Type B pancreatic cell (in vitro differentiated cells): ENCODE data around the gene MFF. TPM values are rescaled to one million over a fixed set of nuclear protein-coding genes. Genes with fewer than 3 reads are reported as not detected.

ENCODE experiments used
- DNase-seq: peaks from one replicate; pipeline ENCODE4 v3.0.0; 2021; ENCODE audit warnings: mixed read lengths; ENCODE audit not compliant: unreplicated experiment; ENCODE audit errors: extremely low spot score
- H3K27ac Mint-ChIP-seq: 2 replicates; pipeline ENCODE4 v1.8.0; 2021; ENCODE audit warnings: mild to moderate bottlenecking, mixed read lengths
- H3K27me3 Mint-ChIP-seq: 2 replicates; pipeline ENCODE4 v1.8.0; 2021; ENCODE audit warnings: mixed read lengths
- H3K36me3 Mint-ChIP-seq: 2 replicates; pipeline ENCODE4 v1.8.0; 2021; ENCODE audit warnings: mixed read lengths
- H3K4me1 Mint-ChIP-seq: one replicate; pipeline ENCODE4 v1.8.0; 2021; ENCODE audit warnings: mixed read lengths; ENCODE audit not compliant: unreplicated experiment
- H3K4me3 Mint-ChIP-seq: 2 replicates; pipeline ENCODE4 v1.8.0; 2021; ENCODE audit warnings: mild to moderate bottlenecking, mixed read lengths
- H3K9me3 Mint-ChIP-seq: 2 replicates; pipeline ENCODE4 v1.8.0; 2021; ENCODE audit warnings: mixed read lengths
- CTCF ChIP-seq: fragments of 200-600 bp; sonication (generic); conservative IDR thresholded peaks from 2 replicates; pipeline ENCODE4 v1.5.0; 2021; ENCODE audit warnings: antibody characterized with exemption, mild to moderate bottlenecking
- total RNA-seq: library from RNA; stranded (reverse); gene quantifications from 2 replicates; pipeline ENCODE4 v1.2.1, GENCODE V29; 2021; ENCODE audit warnings: low replicate concordance

MFF gene
- total RNA-seq, 1 donor from 2014 or later, result 71.3 TPM

GRCh38 chr2:227370791-227371312, 45.8 kb downstream of the MFF start:
- no peak overlapping the region for H3K4me3 Mint-ChIP-seq
- H3K27ac Mint-ChIP-seq, result no peak overlapping the region
- no peak for TF ChIP-seq CTCF
- H3K36me3 Mint-ChIP-seq, result no peaks in the 10 kb centered on the region
- peaks cover 6% of the 10 kb centered on the region for H3K9me3 Mint-ChIP-seq
- DNase-seq, result no peak
- H3K27me3 Mint-ChIP-seq, result no peaks in the 10 kb centered on the region
- no peaks in the 10 kb centered on the region for H3K4me1 Mint-ChIP-seq

GRCh38 chr2:227373389-227373788, 48.3 kb downstream of the MFF start:
- no peak for DNase-seq
- H3K4me1 Mint-ChIP-seq, result no peaks in the 10 kb centered on the region
- TF ChIP-seq CTCF, result no peak
- no peak overlapping the region for H3K4me3 Mint-ChIP-seq
- H3K36me3 Mint-ChIP-seq, result no peaks in the 10 kb centered on the region
- H3K27me3 Mint-ChIP-seq, result no peaks in the 10 kb centered on the region
- no peak overlapping the region for H3K27ac Mint-ChIP-seq
- H3K9me3 Mint-ChIP-seq, result no peaks in the 10 kb centered on the region

- H3K27me3 Mint-ChIP-seq, result no peaks in the 10 kb centered on the region
- H3K27ac Mint-ChIP-seq, result no peak overlapping the region
- no peaks in the 10 kb centered on the region for H3K9me3 Mint-ChIP-seq
- no peaks in the 10 kb centered on the region for H3K36me3 Mint-ChIP-seq
- no peak overlapping the region for H3K4me3 Mint-ChIP-seq
- H3K4me1 Mint-ChIP-seq, result no peaks in the 10 kb centered on the region
- no peak for DNase-seq
- TF ChIP-seq CTCF, result no peak
These were observed 49.1 kb downstream of the MFF start for GRCh38 chr2:227374158-227374557.

GRCh38 chr2:227376656-227377396, 51.8 kb downstream of the MFF start:
- no peaks in the 10 kb centered on the region for H3K36me3 Mint-ChIP-seq
- H3K27ac Mint-ChIP-seq, result no peak overlapping the region
- TF ChIP-seq CTCF, result no peak
- H3K27me3 Mint-ChIP-seq, result peaks cover 4% of the 10 kb centered on the region
- no peak for DNase-seq
- H3K4me3 Mint-ChIP-seq, result no peak overlapping the region
- no peaks in the 10 kb centered on the region for H3K9me3 Mint-ChIP-seq
- H3K4me1 Mint-ChIP-seq, result no peaks in the 10 kb centered on the region

- peaks cover 5% of the 10 kb centered on the region for H3K27me3 Mint-ChIP-seq
- TF ChIP-seq CTCF, result no peak
- no peak overlapping the region for H3K4me3 Mint-ChIP-seq
- DNase-seq, result no peak
- no peaks in the 10 kb centered on the region for H3K36me3 Mint-ChIP-seq
- H3K27ac Mint-ChIP-seq, result no peak overlapping the region
- H3K4me1 Mint-ChIP-seq, result no peaks in the 10 kb centered on the region
- H3K9me3 Mint-ChIP-seq, result no peaks in the 10 kb centered on the region
These were observed 52.7 kb downstream of the MFF start for GRCh38 chr2:227377467-227378351.
